Ascending aorta (tissue), 2 donors: Measurements from ENCODE around the gene SPCS2. TPM values are rescaled to one million over a fixed set of nuclear protein-coding genes. Genes with fewer than 3 reads are reported as not detected.

Source experiments
- DNase-seq, 2 donors: peaks; one replicate each; pipeline ENCODE4 v3.0.0-alpha.2; 2019; ENCODE audit warnings: low spot score in 2 of 2
- H3K27ac ChIP-seq, 2 donors: fragments of 200-600 bp; sonication (generic); one replicate each; pipeline ENCODE4 v1.5.1; 2016 to 2017; ENCODE audit warnings: mild to moderate bottlenecking in 1 of 2
- H3K27me3 ChIP-seq: fragments of 200-600 bp; sonication (generic); one replicate; pipeline ENCODE4 v1.5.1; 2017
- H3K36me3 ChIP-seq, 2 donors: fragments of 200-600 bp; sonication (generic); one replicate each; pipeline ENCODE4 v1.5.1; 2016
- H3K4me1 ChIP-seq, 2 donors: fragments of 200-600 bp; sonication (generic); one replicate each; pipeline ENCODE4 v1.5.1; 2016 to 2017; ENCODE audit warnings: mild to moderate bottlenecking in 1 of 2
- H3K4me3 ChIP-seq, 2 donors: fragments of 200-600 bp; sonication (generic); one replicate each; pipeline ENCODE4 v1.5.1; 2016 to 2017; ENCODE audit warnings: mild to moderate bottlenecking in 1 of 2
- H3K9me3 ChIP-seq, 2 donors: fragments of 200-600 bp; sonication (generic); one replicate each; pipeline ENCODE4 v1.5.1; 2016
- CTCF ChIP-seq, 3 experiments: fragments of 200-600 bp in 2 of 3; fragments of 450-650 bp in 1 of 3; sonication (generic) in 2 of 3; IDR thresholded peaks; one replicate each; pipeline ENCODE4 v1.5.1; 2016 to 2019; ENCODE audit warnings: antibody characterized with exemption in 3 of 3, mild to moderate bottlenecking in 1 of 3, moderate library complexity in 1 of 3
- intact Hi-C: fragments of 100-400 bp; cut with DNase I; formaldehyde crosslinking; loops from one replicate; pipeline ENCODE4 v1.15.1; 2023
- total RNA-seq: library from RNA; depleted of rRNA; stranded (reverse); fragments of >200 nt; gene quantifications from one replicate; pipeline ENCODE4 v1.1.0, GENCODE V29; 2016

SPCS2 gene
- total RNA-seq, 1 donor from 2014 or later = 13.0 TPM

GRCh38 chr11:74978041-74978440, 29.0 kb downstream of the SPCS2 start:
- Histone ChIP-seq H3K36me3 (peaks cover 27 to 52% of the 10 kb centered on the region in 2 donors), H3K27me3 (no peaks in the 10 kb centered on the region), H3K9me3 (no peaks in the 10 kb centered on the region), H3K4me3 (no peak overlapping the region), H3K27ac (no peak overlapping the region), H3K4me1 (no peaks in the 10 kb centered on the region)
- TF ChIP-seq CTCF (IDR thresholded peaks at IDR 0.05) = no peak
- intact Hi-C loops = no loop called here
- no peak for DNase-seq

DNA sequence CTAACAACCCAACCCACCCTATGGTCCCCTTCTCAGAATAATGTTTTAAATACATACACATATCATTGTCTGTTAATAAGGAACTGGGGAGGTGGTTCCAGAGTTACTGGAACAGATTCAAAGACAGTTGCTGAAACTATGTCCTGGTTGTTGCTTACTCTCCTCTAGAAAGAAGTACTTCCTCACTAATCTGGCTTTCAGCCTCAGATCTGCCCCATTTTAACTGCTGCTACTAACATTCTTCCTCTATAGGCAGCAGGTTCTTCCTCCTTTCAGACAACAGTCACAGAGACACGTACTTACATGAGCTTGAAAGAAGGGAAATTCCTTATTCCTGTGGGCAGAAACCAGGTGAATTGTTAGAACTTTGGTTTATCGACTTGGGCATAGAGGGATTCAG, 31.6 kb downstream of the SPCS2 start:
- Histone ChIP-seq H3K4me1 (no peaks in the 10 kb centered on the region), H3K27ac (no peak overlapping the region), H3K27me3 (no peaks in the 10 kb centered on the region), H3K36me3 (peaks cover 14 to 34% of the 10 kb centered on the region in 2 donors), H3K4me3 (no peak overlapping the region), H3K9me3 (no peaks in the 10 kb centered on the region)
- DNase-seq = no peak
- intact Hi-C loops = no loop called here
- TF ChIP-seq CTCF (IDR thresholded peaks at IDR 0.05) = no peak

DNA sequence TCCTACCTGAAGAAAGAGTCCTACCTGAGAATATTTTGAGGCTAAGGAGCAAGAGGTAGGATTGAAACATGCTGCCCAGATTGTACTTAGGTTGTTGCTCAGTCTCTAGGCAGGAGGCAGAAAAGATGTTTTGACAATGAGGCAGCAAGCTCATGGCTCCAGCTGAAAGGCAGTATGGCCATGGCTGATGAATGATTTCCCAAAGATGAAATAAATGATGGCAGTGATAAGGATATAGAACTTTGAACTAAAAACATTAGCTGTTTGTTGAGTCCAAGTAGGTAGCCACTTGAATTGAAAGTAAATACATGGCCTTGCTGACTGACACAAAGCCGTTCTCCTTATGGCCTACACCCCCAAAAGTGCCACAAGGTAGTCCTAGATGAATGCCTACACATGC, 32.8 kb downstream of the SPCS2 start:
- no peak for TF ChIP-seq CTCF (IDR thresholded peaks at IDR 0.05)
- no peak overlapping the region for H3K4me3 ChIP-seq
- no peaks in the 10 kb centered on the region for H3K4me1 ChIP-seq
- H3K27me3 ChIP-seq = no peaks in the 10 kb centered on the region
- no peaks in the 10 kb centered on the region for H3K9me3 ChIP-seq
- intact Hi-C loops = no loop called here
- DNase-seq = no peak
- H3K36me3 ChIP-seq = peaks cover 14 to 24% of the 10 kb centered on the region in 2 donors
- no peak overlapping the region for H3K27ac ChIP-seq

GRCh38 chr11:74984070-74984469, 35.0 kb downstream of the SPCS2 start:
- Histone ChIP-seq H3K36me3 (peaks cover 0 to 9% of the 10 kb centered on the region in 2 donors), H3K4me3 (no peak overlapping the region), H3K27me3 (no peaks in the 10 kb centered on the region), H3K4me1 (no peaks in the 10 kb centered on the region), H3K9me3 (no peaks in the 10 kb centered on the region), H3K27ac (no peak overlapping the region)
- no peak for DNase-seq
- intact Hi-C loops = no loop called here
- no peak for TF ChIP-seq CTCF (IDR thresholded peaks at IDR 0.05)

- H3K9me3 ChIP-seq = no peaks in the 10 kb centered on the region
- no peaks in the 10 kb centered on the region for H3K27me3 ChIP-seq
- no peak for TF ChIP-seq CTCF (IDR thresholded peaks at IDR 0.05)
- DNase-seq = no peak
- H3K4me1 ChIP-seq = peaks cover 0 to 1% of the 10 kb centered on the region in 2 donors
- no peak overlapping the region for H3K27ac ChIP-seq
- intact Hi-C loops = no loop called here
- H3K4me3 ChIP-seq = no peak overlapping the region
- H3K36me3 ChIP-seq = peaks cover 0 to 6% of the 10 kb centered on the region in 2 donors
These were observed 35.7 kb downstream of the SPCS2 start for GRCh38 chr11:74984730-74985129.
